ENCODE data around the gene FYB2. TPM values are rescaled to one million over a fixed set of nuclear protein-coding genes. Genes with fewer than 3 reads are reported as not detected.

Gene FYB2
- total and polyA plus RNA-seq, 7 donors = 0.48 to 2.6 (median 1.1) TPM; not detected in 1

DNA sequence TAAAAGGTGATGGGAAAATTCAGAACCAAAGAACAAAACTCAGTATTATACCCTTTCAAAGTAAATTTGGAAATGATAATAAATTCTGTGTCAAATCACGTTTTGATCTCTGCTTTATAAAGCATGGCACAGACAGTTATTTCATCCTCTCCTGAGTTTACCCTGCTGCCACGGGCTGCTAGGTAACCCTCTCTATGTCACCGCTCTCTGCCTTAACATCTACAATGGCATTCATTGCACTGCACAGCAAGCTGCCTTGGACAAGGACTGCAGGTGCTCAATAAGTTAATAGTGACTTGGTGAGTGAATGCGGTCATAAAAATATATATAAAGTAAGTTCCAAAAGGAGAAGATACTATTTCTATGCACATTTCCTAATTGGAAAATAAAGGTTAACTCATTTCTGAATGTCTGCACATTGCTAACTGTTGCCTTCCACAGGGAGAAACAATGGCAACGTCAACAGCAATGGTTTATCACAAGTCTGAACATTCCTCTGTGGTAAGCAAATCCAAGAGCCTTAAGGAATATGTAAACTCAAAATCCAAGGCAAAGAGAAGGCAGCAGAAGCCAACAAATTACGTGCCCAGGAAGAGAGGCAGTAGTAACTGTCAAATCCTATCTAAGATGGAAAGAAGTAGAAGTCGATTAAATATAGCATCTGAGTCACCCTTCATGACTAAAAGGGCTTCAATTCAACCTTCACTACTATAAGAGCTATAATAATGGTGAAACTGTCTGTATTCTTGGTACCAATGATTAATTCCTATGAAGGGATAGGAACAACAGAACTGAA, 19.4 kb downstream of the FYB2 start:
- 51 to 61% (median 52%) methylated on average over 7 of the region's 7 CpGs for WGBS, 3 donors
- intact Hi-C loops (cut with DNase I) = no loop called here
- ATAC-seq = peak; percentile 80 to 87 (median 85)

DNA sequence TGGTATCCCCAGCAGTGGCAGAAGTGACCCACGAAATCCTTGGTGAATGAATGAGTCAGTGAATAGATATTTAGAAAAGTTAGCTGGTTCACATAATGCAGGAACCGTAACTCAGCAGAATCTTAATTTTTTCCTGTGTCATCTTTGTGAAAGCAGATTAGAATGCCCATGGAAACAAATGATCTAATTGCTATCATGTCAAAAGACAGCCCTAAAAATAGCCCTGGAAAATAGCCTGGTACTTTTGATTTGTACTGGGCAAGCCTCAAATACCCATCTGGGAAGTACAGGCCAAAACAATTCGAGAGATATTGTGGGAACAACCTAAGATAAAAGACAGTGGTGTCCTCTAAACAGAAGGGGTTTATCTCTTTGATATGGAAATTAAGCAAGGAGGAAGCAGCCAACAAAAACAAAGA, 21.1 kb downstream of the FYB2 start:
- no peaks in the 10 kb centered on the region for H3K36me3 ChIP-seq (ENCODE audit: insufficient read depth in 1 of 2, low read depth in 1 of 2)
- WGBS, 3 donors = 13 to 20% (median 18%) methylated on average over 3 of the region's 3 CpGs
- peak overlapping the region; percentile 75 for H3K27ac ChIP-seq
- no peak for DNase-seq
- no peaks in the 10 kb centered on the region for H3K9me3 ChIP-seq
- no peak overlapping the region for H3K4me3 ChIP-seq
- peaks cover 24% of the 10 kb centered on the region for H3K4me1 ChIP-seq
- intact Hi-C loops (cut with DNase I) = no loop called here
- H3K27me3 ChIP-seq (ENCODE audit: insufficient read depth in 3 of 3, low read length in 2 of 3) = no peaks in the 10 kb centered on the region
- ATAC-seq = peak; percentile 59 to 81 (median 68)
- TF ChIP-seq CTCF (IDR thresholded peaks at IDR 0.05) = no peak

More for the DNA sequence above, 19.4 kb downstream of the FYB2 start:
- no peak for DNase-seq
- Histone ChIP-seq H3K36me3 (ENCODE audit: insufficient read depth in 1 of 2, low read depth in 1 of 2) (no peaks in the 10 kb centered on the region), H3K27me3 (ENCODE audit: insufficient read depth in 3 of 3, low read length in 2 of 3) (no peaks in the 10 kb centered on the region), H3K4me1 (peaks cover 24% of the 10 kb centered on the region), H3K4me3 (no peak overlapping the region), H3K27ac (peak overlapping the region; percentile 75), H3K9me3 (no peaks in the 10 kb centered on the region)
- TF ChIP-seq CTCF (IDR thresholded peaks at IDR 0.05) = no peak

DNA sequence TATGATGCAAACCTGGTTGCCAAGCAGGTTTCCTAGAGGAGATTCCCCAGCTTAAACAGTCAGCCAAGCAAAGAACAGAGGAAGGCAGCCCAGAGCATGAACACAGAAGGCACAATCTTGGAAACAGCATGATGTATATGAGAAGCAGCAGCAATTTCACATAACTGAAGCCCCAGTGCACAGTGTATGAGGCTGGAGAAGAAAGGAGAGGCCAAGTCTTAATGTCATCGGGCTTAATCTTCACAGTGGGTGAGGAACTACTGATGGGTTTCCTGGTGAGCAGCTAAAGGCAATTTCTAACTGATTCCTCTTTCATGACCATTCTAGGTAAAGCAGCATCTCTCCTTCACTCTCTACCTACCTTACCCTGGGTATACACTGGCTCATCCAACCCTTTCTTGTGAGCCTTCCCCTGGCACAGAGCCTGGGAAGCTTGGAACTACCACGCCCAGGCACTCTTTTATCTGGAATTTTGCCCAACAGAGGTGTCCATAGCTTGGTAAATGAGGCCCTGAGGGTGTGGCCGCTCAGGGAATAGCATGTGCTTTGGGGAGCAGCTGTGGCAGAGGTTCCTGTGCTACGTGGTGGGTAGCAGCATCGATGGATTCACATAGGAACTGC, 22.0 kb downstream of the FYB2 start:
- no peaks in the 10 kb centered on the region for H3K9me3 ChIP-seq
- H3K4me1 ChIP-seq = peaks cover 24% of the 10 kb centered on the region
- ATAC-seq (peak in 3 of 4 donors; percentile 29 to 60 (median 58)), DNase-seq (peak in 1 of 2 donors; percentile 58)
- H3K27me3 ChIP-seq (ENCODE audit: insufficient read depth in 3 of 3, low read length in 2 of 3) = no peaks in the 10 kb centered on the region
- intact Hi-C loops (cut with DNase I) = no loop called here
- H3K27ac ChIP-seq = peak overlapping the region; percentile 75
- no peaks in the 10 kb centered on the region for H3K36me3 ChIP-seq (ENCODE audit: insufficient read depth in 1 of 2, low read depth in 1 of 2)
- no peak for TF ChIP-seq CTCF (IDR thresholded peaks at IDR 0.05)
- 44 to 65% (median 48%) methylated on average over 5 of the region's 5 CpGs for WGBS, 3 donors
- H3K4me3 ChIP-seq = no peak overlapping the region

DNA sequence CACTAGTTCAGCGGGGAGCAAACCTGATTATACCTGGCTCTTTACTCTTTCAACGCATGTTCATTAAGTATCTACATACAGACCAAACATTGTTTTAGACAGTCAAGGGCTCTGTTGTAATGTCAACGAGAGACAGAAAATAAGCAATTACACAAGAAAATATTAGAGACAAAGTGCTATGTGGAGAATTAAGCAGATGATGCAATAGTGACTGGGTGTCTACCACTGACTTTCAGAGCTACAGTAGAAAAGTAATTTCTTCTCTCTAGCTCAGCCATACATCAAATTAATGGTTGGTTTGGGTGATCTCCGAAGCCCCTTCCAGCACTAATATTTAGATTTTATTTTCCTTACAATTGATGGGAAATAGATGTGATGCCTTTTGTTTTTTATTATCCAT, 23.3 kb downstream of the FYB2 start:
- ATAC-seq (no peak), DNase-seq (no peak)
- Histone ChIP-seq H3K36me3 (ENCODE audit: insufficient read depth in 1 of 2, low read depth in 1 of 2) (no peaks in the 10 kb centered on the region), H3K27me3 (ENCODE audit: insufficient read depth in 3 of 3, low read length in 2 of 3) (no peaks in the 10 kb centered on the region), H3K4me3 (no peak overlapping the region), H3K4me1 (peaks cover 24% of the 10 kb centered on the region), H3K9me3 (no peaks in the 10 kb centered on the region), H3K27ac (no peak overlapping the region)
- intact Hi-C loops (cut with DNase I) = no loop called here
- WGBS, 3 donors = 93 to 96% (median 94%) methylated on average over 4 of the region's 4 CpGs
- TF ChIP-seq CTCF (IDR thresholded peaks at IDR 0.05) = no peak
